Esophagus squamous epithelium (tissue), 5 donors: ENCODE measurements around the gene GYG2. TPM values are rescaled to one million over a fixed set of nuclear protein-coding genes. Genes with fewer than 3 reads are reported as not detected.

Experiments used
- DNase-seq: peaks from one replicate; lab custom pipeline; 2025; lab: John Stamatoyannopoulos, UW
- H3K27ac ChIP-seq, 4 donors: fragments of 200-600 bp; sonication (generic); one replicate each; pipeline ENCODE4 v1.5.1; 2016 to 2019; ENCODE audit warnings: mild to moderate bottlenecking in 1 of 4
- H3K27me3 ChIP-seq, 4 donors: fragments of 200-600 bp; sonication (generic); 1 replicate in 3 of 4; 2 replicates in 1 of 4; pipeline versions ENCODE4 v1.5.1 to v1.6.0; 2017 to 2021; ENCODE audit warnings: antibody characterized with exemption in 1 of 4
- H3K36me3 ChIP-seq, 3 donors: fragments of 200-600 bp; sonication (generic); one replicate each; pipeline ENCODE4 v1.5.1; 2016 to 2019
- H3K4me1 ChIP-seq, 3 donors: fragments of 200-600 bp; sonication (generic); one replicate each; pipeline ENCODE4 v1.5.1; 2017 to 2019
- H3K4me3 ChIP-seq, 4 donors: fragments of 200-600 bp; sonication (generic); 1 replicate in 3 of 4; 2 replicates in 1 of 4; pipeline ENCODE4 v1.5.1; 2016 to 2019; ENCODE audit warnings: mild to moderate bottlenecking in 2 of 4, moderate library complexity in 1 of 4
- H3K9me3 ChIP-seq, 3 donors: fragments of 200-600 bp; sonication (generic); one replicate each; pipeline ENCODE4 v1.5.1; 2016 to 2019
- POLR2A ChIP-seq, 4 donors: fragments of 450-650 bp; IDR thresholded peaks; one replicate each; pipeline ENCODE4 v1.6.1; 2017; ENCODE audit warnings: antibody characterized with exemption in 4 of 4, mild to moderate bottlenecking in 4 of 4, moderate library complexity in 3 of 4
- WGBS, 2 donors: methylation state at CpG; one replicate each; pipeline ENCODE4 v1.1.5; 2018; 5-methylcytosine and 5-hydroxymethylcytosine counted together
- intact Hi-C: fragments of 100-400 bp; cut with DNase I; formaldehyde crosslinking; loops from one replicate; pipeline ENCODE4 v1.15.0; 2022
- total RNA-seq, 4 donors: library from RNA; depleted of rRNA; stranded (reverse); fragments of >200 nt; gene quantifications; one replicate each; pipeline ENCODE4 v1.1.0, GENCODE V29; 2016
- TF ChIP-seq, protein P1 (sequence below), 6 experiments: fragments of 450-650 bp in 4 of 6; fragments of 200-600 bp in 2 of 6; sonication (generic) in 2 of 6; IDR thresholded peaks; one replicate each; pipeline ENCODE4 v1.5.1; 2016 to 2019; ENCODE audit warnings: antibody characterized with exemption in 6 of 6, mild to moderate bottlenecking in 4 of 6, moderate library complexity in 4 of 6
- donor health status: DM: yes; HTN: yes; CAD: no.

Gene GYG2
- total RNA-seq, 4 donors from 2014 or later: 0.42 to 1.7 (median 0.95) TPM; not detected in 1

GRCh38 chrX:2841537-2841936, 12.8 kb downstream of the GYG2 start:
- Histone ChIP-seq H3K4me3 (no peak overlapping the region), H3K4me1 (no peaks in the 10 kb centered on the region), H3K27ac (no peak overlapping the region), H3K27me3 (no peaks in the 10 kb centered on the region), H3K36me3 (no peaks in the 10 kb centered on the region), H3K9me3 (no peaks in the 10 kb centered on the region)
- intact Hi-C loops: no loop called here
- no peak for TF ChIP-seq POLR2A (IDR thresholded peaks at IDR 0.05)
- TF ChIP-seq, protein P1, sequence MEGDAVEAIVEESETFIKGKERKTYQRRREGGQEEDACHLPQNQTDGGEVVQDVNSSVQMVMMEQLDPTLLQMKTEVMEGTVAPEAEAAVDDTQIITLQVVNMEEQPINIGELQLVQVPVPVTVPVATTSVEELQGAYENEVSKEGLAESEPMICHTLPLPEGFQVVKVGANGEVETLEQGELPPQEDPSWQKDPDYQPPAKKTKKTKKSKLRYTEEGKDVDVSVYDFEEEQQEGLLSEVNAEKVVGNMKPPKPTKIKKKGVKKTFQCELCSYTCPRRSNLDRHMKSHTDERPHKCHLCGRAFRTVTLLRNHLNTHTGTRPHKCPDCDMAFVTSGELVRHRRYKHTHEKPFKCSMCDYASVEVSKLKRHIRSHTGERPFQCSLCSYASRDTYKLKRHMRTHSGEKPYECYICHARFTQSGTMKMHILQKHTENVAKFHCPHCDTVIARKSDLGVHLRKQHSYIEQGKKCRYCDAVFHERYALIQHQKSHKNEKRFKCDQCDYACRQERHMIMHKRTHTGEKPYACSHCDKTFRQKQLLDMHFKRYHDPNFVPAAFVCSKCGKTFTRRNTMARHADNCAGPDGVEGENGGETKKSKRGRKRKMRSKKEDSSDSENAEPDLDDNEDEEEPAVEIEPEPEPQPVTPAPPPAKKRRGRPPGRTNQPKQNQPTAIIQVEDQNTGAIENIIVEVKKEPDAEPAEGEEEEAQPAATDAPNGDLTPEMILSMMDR (IDR thresholded peaks at IDR 0.05): no peak
- no peak for DNase-seq
- 67 to 92% methylated on average over 4 to 8 of the region's 9 CpGs for WGBS, 2 donors

- DNase-seq: no peak
- Histone ChIP-seq H3K4me3 (no peak overlapping the region), H3K27ac (no peak overlapping the region), H3K36me3 (no peaks in the 10 kb centered on the region), H3K4me1 (no peaks in the 10 kb centered on the region), H3K9me3 (no peaks in the 10 kb centered on the region), H3K27me3 (no peaks in the 10 kb centered on the region)
- intact Hi-C loops: no loop called here
- TF ChIP-seq, protein P1 (IDR thresholded peaks at IDR 0.05): no peak
- no peak for TF ChIP-seq POLR2A (IDR thresholded peaks at IDR 0.05)
These were observed 18.3 kb downstream of the GYG2 start for GRCh38 chrX:2846992-2847391.

DNA sequence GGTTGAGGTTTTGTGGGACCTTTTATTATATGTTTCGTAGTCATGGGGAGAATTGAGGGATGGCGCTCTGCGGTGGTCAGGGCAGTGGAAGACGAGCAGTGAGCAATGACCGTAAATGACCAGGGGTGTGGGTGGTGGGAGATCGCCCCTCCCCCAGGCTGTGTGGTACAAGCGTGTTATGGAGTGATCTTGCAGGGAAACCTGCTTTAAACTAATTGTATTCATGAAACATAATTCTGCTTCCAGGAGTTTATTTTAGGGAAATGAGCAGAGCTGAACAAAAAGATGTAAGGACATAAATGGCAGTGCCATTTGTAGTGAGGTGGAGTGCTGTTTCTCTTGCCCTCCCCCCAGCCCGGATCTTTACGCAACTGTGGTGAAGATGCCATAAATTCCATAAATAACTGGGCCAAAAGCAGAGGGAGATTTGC, 20.2 kb downstream of the GYG2 start:
- 71 to 83% methylated on average over 9 of the region's 9 CpGs for WGBS, 2 donors
- DNase-seq: no peak

GRCh38 chrX:2854918-2855317, 26.2 kb downstream of the GYG2 start:
- WGBS, 2 donors: 92 to 95% methylated on average over 8 to 19 of the region's 21 CpGs
- H3K9me3 ChIP-seq: no peaks in the 10 kb centered on the region
- TF ChIP-seq, protein P1 (IDR thresholded peaks at IDR 0.05): no peak
- no peak for TF ChIP-seq POLR2A (IDR thresholded peaks at IDR 0.05)
- H3K4me1 ChIP-seq: no peaks in the 10 kb centered on the region
- intact Hi-C loops: no loop called here
- H3K27me3 ChIP-seq: no peaks in the 10 kb centered on the region
- H3K27ac ChIP-seq: no peak overlapping the region
- H3K4me3 ChIP-seq: no peak overlapping the region
- DNase-seq: no peak
- no peaks in the 10 kb centered on the region for H3K36me3 ChIP-seq

More for the DNA sequence above, 20.2 kb downstream of the GYG2 start:
- no peaks in the 10 kb centered on the region for H3K27me3 ChIP-seq
- intact Hi-C loops: no loop called here
- no peak overlapping the region for H3K4me3 ChIP-seq
- H3K4me1 ChIP-seq: no peaks in the 10 kb centered on the region
- TF ChIP-seq POLR2A (IDR thresholded peaks at IDR 0.05): no peak
- TF ChIP-seq, protein P1 (IDR thresholded peaks at IDR 0.05): no peak
- H3K9me3 ChIP-seq: no peaks in the 10 kb centered on the region
- H3K27ac ChIP-seq: no peak overlapping the region
- H3K36me3 ChIP-seq: no peaks in the 10 kb centered on the region

GRCh38 chrX:2855761-2856160, 27.0 kb downstream of the GYG2 start:
- intact Hi-C loops: no loop called here
- no peaks in the 10 kb centered on the region for H3K36me3 ChIP-seq
- H3K27ac ChIP-seq: no peak overlapping the region
- H3K27me3 ChIP-seq: no peaks in the 10 kb centered on the region
- H3K9me3 ChIP-seq: no peaks in the 10 kb centered on the region
- WGBS, 2 donors: 90 to 93% methylated on average over 2 of the region's 2 CpGs
- H3K4me1 ChIP-seq: no peaks in the 10 kb centered on the region
- no peak for TF ChIP-seq POLR2A (IDR thresholded peaks at IDR 0.05)
- TF ChIP-seq, protein P1 (IDR thresholded peaks at IDR 0.05): no peak
- no peak for DNase-seq
- H3K4me3 ChIP-seq: no peak overlapping the region
